Esophagus (tissue), 2 donors: ENCODE data around the gene CAMSAP2. TPM values are rescaled to one million over a fixed set of nuclear protein-coding genes. Genes with fewer than 3 reads are reported as not detected.

Experiments used
- H3K27ac ChIP-seq, 2 donors: one replicate each; pipeline ENCODE4 v1.5.1; 2013; ENCODE audit warnings: low read depth in 2 of 2, mild to moderate bottlenecking in 2 of 2, inconsistent platforms in 1 of 2, low read length in 1 of 2, moderate library complexity in 1 of 2
- H3K27me3 ChIP-seq, 2 donors: one replicate each; pipeline ENCODE4 v1.6.1; 2013; ENCODE audit warnings: low read length in 2 of 2, control low read depth in 1 of 2, mild to moderate bottlenecking in 1 of 2; ENCODE audit not compliant: insufficient read depth in 2 of 2, control insufficient read depth in 1 of 2
- H3K36me3 ChIP-seq, 2 donors: one replicate each; pipeline ENCODE4 v1.6.1; 2013; ENCODE audit warnings: low read length in 1 of 2; ENCODE audit not compliant: control insufficient read depth in 2 of 2, insufficient read depth in 2 of 2
- H3K4me1 ChIP-seq, 2 donors: one replicate each; pipeline ENCODE4 v1.6.1; 2013; ENCODE audit warnings: low read length in 1 of 2; ENCODE audit not compliant: control insufficient read depth in 2 of 2, insufficient read depth in 2 of 2
- H3K4me3 ChIP-seq, 2 donors: one replicate each; pipeline ENCODE4 v1.5.1; 2013; ENCODE audit warnings: low read length in 2 of 2, mild to moderate bottlenecking in 2 of 2, low read depth in 1 of 2, moderate library complexity in 1 of 2
- H3K9me3 ChIP-seq, 2 donors: one replicate each; pipeline ENCODE4 v1.6.1; 2013; ENCODE audit warnings: mild to moderate bottlenecking in 2 of 2, low read depth in 1 of 2, low read length in 1 of 2, moderate library complexity in 1 of 2; ENCODE audit not compliant: control insufficient read depth in 2 of 2, insufficient read depth in 1 of 2
- WGBS, 2 donors: extraction: QIAGEN DNeasy Blood & Tissue Kit; methylation state at CpG; one replicate each; pipeline ENCODE4 v1.1.7; 2013; 5-methylcytosine and 5-hydroxymethylcytosine counted together
- polyA plus RNA-seq, 2 donors: library from polyadenylated mRNA; stranded (reverse); fragments of 200-250 nt; gene quantifications; one replicate each; pipeline ENCODE4 v1.2.3, GENCODE V29; 2013
- donor health status: healthy with polysubstance abuse.
- donor health status: Bipolar disorder and iron deficiency.

CAMSAP2 gene
- polyA plus RNA-seq, 2 donors: 5.4 to 7.2 TPM

DNA sequence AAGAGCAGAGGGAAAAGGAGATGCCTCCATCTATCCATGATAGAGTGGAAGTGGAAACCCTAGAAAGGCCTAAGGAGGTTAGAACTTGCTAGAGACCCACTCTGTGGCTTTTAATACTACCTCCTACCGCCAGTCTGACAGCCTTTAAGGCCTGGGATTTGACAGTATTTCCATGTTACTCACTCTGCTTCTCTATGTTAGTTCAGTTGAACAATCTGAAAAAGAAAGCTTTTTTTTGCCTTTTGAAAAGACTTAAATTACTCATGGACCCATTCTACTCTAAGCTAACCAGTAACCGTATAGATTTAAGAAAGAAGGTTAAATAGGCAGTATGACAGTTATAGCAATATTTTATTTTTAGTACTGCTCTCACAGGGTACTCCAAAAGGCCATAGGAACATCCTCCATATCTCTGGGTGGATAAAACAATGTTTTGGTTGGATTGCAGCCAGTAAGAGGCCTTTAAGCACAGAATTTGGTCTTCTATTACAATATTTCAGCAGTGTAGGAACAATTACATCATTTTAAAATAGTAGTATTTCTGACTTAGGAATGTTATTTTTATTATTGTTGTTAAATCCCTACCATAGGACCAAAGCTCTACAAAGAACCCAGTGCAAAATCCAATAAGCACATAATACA, 118.1 kb downstream of the CAMSAP2 start:
- no peaks in the 10 kb centered on the region for H3K9me3 ChIP-seq
- 77 to 80% methylated on average over 2 of the region's 2 CpGs for WGBS, 2 donors
- peaks cover 0 to 3% of the 10 kb centered on the region in 2 donors for H3K36me3 ChIP-seq
- H3K4me1 ChIP-seq: no peaks in the 10 kb centered on the region
- no peak overlapping the region for H3K4me3 ChIP-seq
- no peaks in the 10 kb centered on the region for H3K27me3 ChIP-seq
- no peak overlapping the region for H3K27ac ChIP-seq

DNA sequence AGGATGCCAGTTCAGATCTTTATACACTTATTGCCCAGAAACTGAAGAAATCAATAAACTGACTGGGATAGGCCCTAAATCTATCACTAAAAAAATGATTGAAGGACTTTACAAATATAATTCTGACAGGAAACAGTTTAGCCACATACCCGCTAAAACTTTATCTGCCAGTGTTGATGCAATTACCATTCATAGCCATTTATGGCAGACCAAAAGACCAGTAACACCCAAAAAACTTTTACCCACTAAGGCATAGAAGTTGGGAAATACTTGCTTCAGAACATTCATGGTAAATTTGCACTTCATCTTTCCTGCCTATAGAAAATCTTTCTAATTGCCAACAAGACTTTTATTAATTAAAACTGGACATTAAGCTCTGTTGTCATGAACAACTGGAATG, 119.1 kb downstream of the CAMSAP2 start:
- Histone ChIP-seq H3K27ac (no peak overlapping the region), H3K4me1 (no peaks in the 10 kb centered on the region)
- 74 to 79% methylated on average over 1 of the region's 1 CpG for WGBS, 2 donors

DNA sequence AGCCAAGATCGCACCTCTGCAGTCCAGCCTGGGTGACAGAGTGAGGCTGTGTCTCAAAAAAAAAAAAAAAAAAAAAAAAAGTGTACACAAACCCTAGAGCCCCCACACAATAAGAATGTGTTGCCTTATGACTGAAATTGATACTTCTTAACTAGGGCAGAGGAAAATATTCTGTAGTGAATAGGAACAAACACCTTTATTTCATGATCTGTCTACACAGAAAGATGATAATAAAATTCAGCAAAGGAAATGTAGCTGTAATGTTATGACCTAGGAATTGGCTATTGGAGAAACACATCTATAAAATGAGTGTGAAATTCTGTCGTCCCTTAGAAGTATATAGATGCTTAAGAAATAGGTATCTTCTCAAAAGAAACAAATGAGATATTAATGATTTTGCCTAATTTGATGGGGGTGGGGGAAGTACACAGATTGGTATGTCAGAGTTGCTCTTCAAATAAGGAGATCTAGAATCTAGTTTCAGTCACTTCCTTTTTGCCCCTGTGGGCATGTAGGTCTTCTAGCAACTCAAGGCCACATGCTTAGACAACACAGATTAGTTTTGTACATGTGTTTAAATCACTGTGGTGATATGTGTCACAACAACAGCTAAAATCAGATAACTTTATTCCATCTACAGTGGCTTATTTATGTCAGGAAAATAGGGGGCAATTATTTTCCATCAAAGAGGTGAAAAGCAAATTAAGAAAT, 123.4 kb downstream of the CAMSAP2 start:
- Histone ChIP-seq H3K4me1 (no peaks in the 10 kb centered on the region), H3K27ac (no peak overlapping the region), H3K36me3 (no peaks in the 10 kb centered on the region), H3K4me3 (no peak overlapping the region), H3K9me3 (no peaks in the 10 kb centered on the region), H3K27me3 (no peaks in the 10 kb centered on the region)
- 82 to 83% methylated on average over 2 of the region's 2 CpGs for WGBS, 2 donors

More for the DNA sequence above, 119.1 kb downstream of the CAMSAP2 start:
- no peak overlapping the region for H3K4me3 ChIP-seq
- H3K27me3 ChIP-seq: no peaks in the 10 kb centered on the region
- H3K36me3 ChIP-seq: peaks cover 0 to 3% of the 10 kb centered on the region in 2 donors
- no peaks in the 10 kb centered on the region for H3K9me3 ChIP-seq

DNA sequence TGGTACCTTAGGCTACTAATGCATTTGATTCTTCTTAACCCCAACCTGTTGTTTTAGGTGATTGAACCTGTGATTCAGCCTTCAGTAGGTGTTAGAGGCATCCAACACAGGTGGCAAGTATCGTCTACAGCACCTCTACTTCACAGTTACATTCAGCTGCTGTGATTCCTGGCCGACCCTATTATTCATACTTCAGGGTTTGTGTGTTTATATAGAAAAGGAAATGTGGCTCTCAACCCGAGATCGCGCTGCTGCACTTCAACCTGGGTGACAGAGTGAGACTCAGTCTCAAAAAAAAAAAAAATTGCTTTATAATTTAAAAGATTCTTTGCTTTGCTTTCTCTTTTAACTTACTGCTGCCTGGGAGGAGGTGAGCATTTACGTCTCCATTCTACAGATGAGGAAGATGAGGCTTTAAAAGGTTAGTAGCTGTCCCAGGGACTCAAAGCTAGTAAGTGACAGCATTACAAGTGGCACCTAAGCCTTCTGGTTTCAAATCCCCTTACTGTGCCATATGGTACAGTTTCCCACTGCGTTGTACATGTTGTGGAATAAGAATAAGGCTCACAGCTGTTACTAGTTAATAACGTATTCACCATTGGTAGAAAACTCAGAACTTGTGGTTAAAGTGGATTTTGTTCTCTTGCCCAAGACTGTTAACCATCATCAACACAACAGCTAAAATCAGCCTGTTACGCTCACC, 124.2 kb downstream of the CAMSAP2 start:
- Histone ChIP-seq H3K4me1 (no peaks in the 10 kb centered on the region), H3K27ac (peak overlapping the region in 1 of 2 donors; percentile 55), H3K36me3 (no peaks in the 10 kb centered on the region), H3K9me3 (no peaks in the 10 kb centered on the region), H3K27me3 (no peaks in the 10 kb centered on the region), H3K4me3 (no peak overlapping the region)
- WGBS, 2 donors: 78 to 84% methylated on average over 9 of the region's 9 CpGs

DNA sequence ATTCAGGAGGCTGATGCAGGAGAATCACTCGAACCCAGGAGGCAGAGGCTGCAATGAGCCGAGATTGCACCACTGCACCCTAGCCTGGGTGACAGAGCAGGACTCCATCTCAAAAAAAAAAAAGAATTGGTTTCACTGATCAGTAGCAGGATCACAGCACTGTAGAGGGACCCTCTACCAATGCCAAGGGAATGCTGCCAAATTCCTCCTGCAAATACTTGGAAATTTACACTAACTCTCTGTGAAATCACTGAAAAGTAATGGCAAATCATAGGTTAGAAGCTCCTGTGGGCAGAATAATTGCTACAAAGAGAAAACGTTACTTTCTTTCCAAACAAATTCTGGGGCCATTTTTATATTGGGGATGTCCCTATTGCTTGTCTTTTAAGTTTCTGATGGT, 127.4 kb downstream of the CAMSAP2 start:
- Histone ChIP-seq H3K27ac (no peak overlapping the region), H3K4me3 (no peak overlapping the region), H3K27me3 (no peaks in the 10 kb centered on the region), H3K4me1 (no peaks in the 10 kb centered on the region), H3K9me3 (no peaks in the 10 kb centered on the region), H3K36me3 (no peaks in the 10 kb centered on the region)
- WGBS, 2 donors: 72 to 74% methylated on average over 3 of the region's 3 CpGs

DNA sequence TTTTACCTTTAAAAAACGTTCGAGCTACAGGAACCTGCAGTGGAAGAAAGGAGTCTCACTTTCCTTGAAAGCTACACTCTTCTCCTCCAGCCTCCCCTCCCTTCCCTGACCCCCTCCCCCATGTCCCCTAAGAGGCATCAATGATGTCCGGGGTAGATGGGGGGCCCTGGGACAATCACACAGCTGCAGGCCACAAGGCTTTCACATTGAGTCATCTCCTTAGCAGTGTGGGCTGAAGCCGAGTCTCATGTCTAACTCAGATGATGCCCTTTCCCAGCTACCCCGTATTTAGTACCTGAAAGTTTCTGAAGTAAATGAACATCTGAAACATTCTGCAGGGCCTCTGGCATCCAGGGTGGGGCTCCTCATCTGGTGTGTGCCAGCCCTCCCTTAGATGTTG, 127.8 kb downstream of the CAMSAP2 start:
- Histone ChIP-seq H3K36me3 (no peaks in the 10 kb centered on the region), H3K27me3 (peaks cover 0 to under 1% of the 10 kb centered on the region in 2 donors), H3K4me1 (no peaks in the 10 kb centered on the region), H3K27ac (no peak overlapping the region), H3K4me3 (no peak overlapping the region), H3K9me3 (no peaks in the 10 kb centered on the region)
- WGBS, 2 donors: 32 to 40% methylated on average over 5 of the region's 5 CpGs

DNA sequence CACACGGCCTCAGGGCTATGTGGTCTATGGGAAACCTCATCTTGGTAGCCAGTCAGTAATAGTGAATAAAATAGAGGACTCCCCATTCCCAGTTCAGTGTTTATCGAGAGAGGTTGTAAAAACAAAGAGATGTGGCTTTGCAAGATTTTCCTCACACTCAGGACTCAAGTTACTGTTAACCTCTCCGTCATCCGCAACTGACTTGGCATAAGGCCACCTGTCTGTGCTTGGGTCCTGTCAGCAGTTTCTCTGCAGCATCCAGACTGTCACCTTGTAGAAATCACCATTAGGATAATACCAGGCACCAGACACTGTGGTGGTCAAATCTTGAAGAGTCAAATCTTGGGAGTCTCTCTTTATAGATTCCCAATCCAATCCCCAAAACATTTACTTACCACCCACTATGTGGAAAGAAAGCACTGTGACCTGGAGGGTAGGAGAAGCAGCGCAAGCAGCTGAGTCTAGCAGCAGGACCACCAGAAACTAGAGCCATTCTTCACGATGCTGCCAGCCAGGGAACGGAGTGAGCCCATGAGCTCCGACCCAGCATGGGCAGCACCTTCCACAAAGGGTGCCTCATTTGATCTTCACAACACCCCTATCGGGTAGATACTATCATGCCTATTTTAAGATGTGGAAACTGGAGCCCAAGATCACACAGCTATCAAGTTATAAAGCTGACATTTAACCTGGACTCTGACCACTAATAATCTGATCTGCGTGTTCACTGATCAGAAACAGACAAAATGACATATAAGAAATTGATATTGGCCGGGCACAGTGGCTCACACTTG, 128.5 kb downstream of the CAMSAP2 start:
- Histone ChIP-seq H3K4me3 (no peak overlapping the region), H3K9me3 (no peaks in the 10 kb centered on the region), H3K27me3 (peaks cover 0 to 5% of the 10 kb centered on the region in 2 donors), H3K36me3 (no peaks in the 10 kb centered on the region), H3K27ac (no peak overlapping the region), H3K4me1 (peaks cover 0 to 2% of the 10 kb centered on the region in 2 donors)
- WGBS, 2 donors: 45 to 49% methylated on average over 11 of the region's 11 CpGs

DNA sequence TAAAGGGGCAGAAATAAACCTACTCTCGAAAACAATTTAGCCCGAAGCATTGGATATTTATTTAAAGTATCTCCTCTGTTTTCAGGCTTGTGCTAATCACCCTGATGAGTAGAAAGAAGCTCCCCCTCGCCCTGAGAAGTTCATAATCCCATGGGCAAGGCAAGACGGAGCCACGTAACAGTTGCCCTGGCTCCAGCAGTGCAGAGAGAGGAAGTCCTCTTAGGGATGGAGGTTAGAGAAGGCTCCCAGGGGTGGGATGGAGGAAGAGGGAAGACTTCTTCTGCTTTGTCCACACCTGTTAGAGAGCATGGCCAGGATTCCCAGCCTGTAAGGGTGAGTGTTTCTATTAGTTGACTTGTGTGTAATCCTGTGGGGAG, 130.7 kb downstream of the CAMSAP2 start:
- Histone ChIP-seq H3K9me3 (no peaks in the 10 kb centered on the region), H3K4me1 (peaks cover 9 to 13% of the 10 kb centered on the region in 2 donors), H3K36me3 (no peaks in the 10 kb centered on the region), H3K27me3 (peaks cover 0 to 15% of the 10 kb centered on the region in 2 donors), H3K27ac (peak overlapping the region in 1 of 2 donors; percentile 16), H3K4me3 (no peak overlapping the region)
- 75 to 76% methylated on average over 5 of the region's 5 CpGs for WGBS, 2 donors

DNA sequence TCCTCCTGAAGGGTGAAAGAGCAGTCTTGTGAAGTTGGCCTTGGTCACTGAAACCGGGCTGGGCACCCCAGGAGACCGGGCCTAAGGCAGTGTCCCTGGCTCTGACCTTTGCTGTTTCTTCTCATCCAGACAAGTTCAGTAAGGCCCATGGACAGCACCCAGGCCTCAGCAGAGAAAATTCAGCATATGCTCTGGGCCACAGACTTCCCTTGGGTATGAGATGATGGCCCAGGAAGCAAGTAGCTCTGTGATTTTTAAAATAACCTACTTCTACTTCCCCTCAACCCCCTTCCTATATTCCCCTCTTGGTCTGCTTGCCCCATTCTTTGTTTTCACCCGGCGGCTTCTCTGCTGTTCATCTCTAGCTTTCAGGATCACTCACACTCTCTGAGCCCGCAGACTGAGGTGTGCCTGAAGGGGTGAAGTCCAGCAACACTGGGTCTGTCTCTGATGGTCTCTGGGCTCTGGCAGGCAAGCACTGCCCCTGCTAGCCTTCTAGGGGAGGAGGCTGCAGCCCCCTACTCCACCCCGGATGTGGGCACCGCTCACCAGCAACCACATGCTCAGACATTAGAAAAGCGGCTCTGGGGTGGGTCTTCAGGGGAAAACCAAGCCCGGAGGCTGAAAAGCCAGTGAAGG, 131.2 kb downstream of the CAMSAP2 start:
- Histone ChIP-seq H3K27me3 (peaks cover 0 to 15% of the 10 kb centered on the region in 2 donors), H3K9me3 (no peaks in the 10 kb centered on the region), H3K36me3 (no peaks in the 10 kb centered on the region), H3K4me3 (no peak overlapping the region), H3K4me1 (peaks cover 9 to 13% of the 10 kb centered on the region in 2 donors), H3K27ac (peak overlapping the region; percentile 2 to 16)
- 79 to 80% methylated on average over 9 of the region's 9 CpGs for WGBS, 2 donors
